GM19238 (cell line): ENCODE measurements around the gene NPDC1.
A peak's percentile ranks its signal among the peaks of the same experiment; 100 is the strongest.
"Not testable (repeated sequence)": the region's sequence is repeated elsewhere in the genome, so short reads cannot be mapped to it uniquely, and the experiment has no call there.

Experiments
- DNase-seq: peaks from one replicate; pipeline ENCODE4 v3.0.0; 2011; ENCODE audit warnings: low spot score; ENCODE audit not compliant: insufficient read length

The NPDC1 gene

GRCh38 chr9:137040568-137040967 is 5.4 kb downstream of the NPDC1 start:
- no peak for DNase-seq

- DNase-seq = no peak
Measured at GRCh38 chr9:137039611-137040366, 6.2 kb downstream of the NPDC1 start.

- DNase-seq = no peak
Measured at GRCh38 chr9:137038916-137039315, 7.1 kb downstream of the NPDC1 start.

- DNase-seq = no peak
Measured at GRCh38 chr9:137037483-137037882, 8.5 kb downstream of the NPDC1 start.

GRCh38 chr9:137037035-137037434 is 8.9 kb downstream of the NPDC1 start:
- DNase-seq = no peak

GRCh38 chr9:137035937-137036336 is 10.0 kb downstream of the NPDC1 start:
- no peak for DNase-seq

- no peak for DNase-seq
Measured at GRCh38 chr9:137035507-137035834, 10.5 kb downstream of the NPDC1 start.

GRCh38 chr9:137034709-137035506 is 11.1 kb downstream of the NPDC1 start:
- peak; percentile 96 for DNase-seq

GRCh38 chr9:137034039-137034708 is 11.8 kb downstream of the NPDC1 start:
- no peak for DNase-seq

GRCh38 chr9:137033481-137033880 is 12.5 kb downstream of the NPDC1 start:
- DNase-seq = not testable (repeated sequence)

- no peak for DNase-seq
Measured at GRCh38 chr9:137032858-137033257, 13.1 kb downstream of the NPDC1 start.

GRCh38 chr9:137031904-137032640 is 13.9 kb downstream of the NPDC1 start, which contains the start of gene FUT7:
FUT7 (minus strand) TSS chr9:137032088; CDS start chr9:137031991, 97 bp downstream.
- no peak for DNase-seq

GRCh38 chr9:137030538-137031527 is 15.1 kb downstream of the NPDC1 start:
- DNase-seq = no peak

GRCh38 chr9:137030006-137030405 is 16.0 kb downstream of the NPDC1 start:
- DNase-seq = no peak

GRCh38 chr9:137029058-137029936 is 16.7 kb downstream of the NPDC1 start:
- DNase-seq = peak; percentile 77

- peak; percentile 67 for DNase-seq
Measured at GRCh38 chr9:137028263-137029057, 17.5 kb downstream of the NPDC1 start.

- no peak for DNase-seq
Measured at GRCh38 chr9:137027369-137028262, 18.4 kb downstream of the NPDC1 start, which contains the start of gene ABCA2. ABCA2 (minus strand) TSS chr9:137028237; CDS start chr9:137028140, 97 bp downstream.
